GM15510 (cell line): ENCODE results near the gene SLC35D3.

Experiments used
- POLR2A ChIP-seq: IDR thresholded peaks from 3 replicates; pipeline ENCODE4 v1.6.1; 2011; ENCODE audit warnings: borderline replicate concordance; ENCODE audit not compliant: insufficient read length; ENCODE audit errors: extremely low read depth

SLC35D3 gene

DNA sequence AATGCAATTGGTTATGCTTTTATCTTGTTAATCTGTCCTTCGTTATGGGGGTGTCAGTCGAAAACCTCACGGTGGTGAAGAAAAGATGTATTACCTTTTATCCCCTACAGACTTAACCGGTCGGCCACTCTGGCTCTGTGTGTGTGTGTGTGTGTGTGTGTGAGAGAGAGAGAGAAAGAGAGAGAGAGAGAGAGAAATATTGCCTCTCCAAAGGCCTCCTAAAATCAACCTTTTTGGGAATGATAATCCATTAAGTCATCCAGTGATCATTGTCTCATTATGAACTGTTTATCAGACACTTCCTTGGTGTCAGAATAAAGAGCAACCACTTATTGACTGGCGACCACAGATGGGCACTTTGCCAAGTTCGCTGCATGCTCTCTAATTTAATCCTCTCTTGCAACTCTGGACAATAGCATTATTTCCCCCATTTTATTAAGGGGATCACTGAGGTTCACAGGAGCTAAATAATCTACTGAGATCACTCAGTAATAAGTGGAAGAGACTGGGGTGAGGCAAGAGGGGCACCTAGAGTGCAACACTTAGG, 30.7 kb downstream of the SLC35D3 start:
- TF ChIP-seq POLR2A, result no peak

DNA sequence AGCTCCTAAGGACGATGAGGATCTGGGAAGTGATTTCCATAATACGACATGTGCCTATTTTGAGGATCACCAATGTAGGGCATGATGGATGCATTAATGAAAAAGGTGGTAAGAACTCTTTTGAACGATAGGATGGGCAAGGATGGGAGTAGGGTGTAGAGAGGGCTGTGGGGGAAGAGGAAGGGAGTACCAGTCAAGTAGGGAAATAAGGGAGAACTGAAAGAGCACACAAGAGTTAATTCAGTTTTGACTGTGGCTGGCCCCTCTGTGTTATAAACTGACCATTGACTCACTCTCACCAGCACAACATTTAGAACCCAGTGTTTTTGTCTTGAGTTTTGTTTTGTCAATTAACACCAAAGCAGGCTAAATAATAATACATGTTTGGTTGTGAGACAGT, 33.0 kb downstream of the SLC35D3 start:
- no peak for TF ChIP-seq POLR2A

DNA sequence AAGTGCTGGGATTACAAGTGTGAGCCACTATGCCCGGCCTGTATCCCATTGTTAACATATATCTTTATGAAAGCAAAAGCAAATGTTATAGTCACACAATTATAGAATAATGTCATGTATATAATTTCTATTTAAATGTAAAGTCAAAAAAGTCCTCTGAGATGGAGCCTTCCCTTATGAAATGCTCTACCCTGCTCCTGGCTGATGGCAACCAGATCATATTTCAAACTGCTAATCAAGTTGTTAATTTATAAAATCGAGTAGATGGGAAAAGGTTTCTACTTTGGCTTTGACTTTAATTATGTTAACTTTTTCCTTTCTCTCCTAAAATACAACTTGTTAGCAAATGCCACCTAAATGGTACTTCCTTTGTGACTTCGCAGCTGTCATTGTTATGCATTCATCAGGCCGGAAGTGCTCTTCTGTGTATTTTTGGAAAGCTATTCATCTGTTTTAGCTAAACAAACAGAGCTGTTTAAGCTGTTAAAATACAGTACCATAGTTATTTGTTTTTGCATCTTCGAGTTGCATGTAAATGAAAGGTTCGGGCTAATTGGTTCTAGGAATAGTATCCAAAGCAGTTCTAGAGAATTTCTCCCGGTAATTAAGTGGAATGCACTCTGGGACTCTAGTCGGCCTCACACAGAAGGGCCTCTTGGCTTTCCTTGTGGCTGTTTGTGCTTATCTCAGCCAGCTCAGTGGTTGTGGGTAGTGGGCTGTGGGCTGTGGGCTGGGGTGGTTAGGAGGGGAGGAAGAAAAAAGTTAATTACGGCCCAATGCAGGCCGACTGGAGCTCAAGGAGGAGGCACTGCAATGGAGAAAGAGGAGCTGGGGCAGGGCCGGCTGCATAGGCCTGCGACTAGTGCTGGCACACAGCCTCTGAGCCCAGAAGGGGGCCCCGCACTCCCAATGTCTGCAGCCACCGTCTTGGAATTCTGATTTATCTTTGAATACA, 34.8 kb downstream of the SLC35D3 start:
- TF ChIP-seq POLR2A, result no peak

DNA sequence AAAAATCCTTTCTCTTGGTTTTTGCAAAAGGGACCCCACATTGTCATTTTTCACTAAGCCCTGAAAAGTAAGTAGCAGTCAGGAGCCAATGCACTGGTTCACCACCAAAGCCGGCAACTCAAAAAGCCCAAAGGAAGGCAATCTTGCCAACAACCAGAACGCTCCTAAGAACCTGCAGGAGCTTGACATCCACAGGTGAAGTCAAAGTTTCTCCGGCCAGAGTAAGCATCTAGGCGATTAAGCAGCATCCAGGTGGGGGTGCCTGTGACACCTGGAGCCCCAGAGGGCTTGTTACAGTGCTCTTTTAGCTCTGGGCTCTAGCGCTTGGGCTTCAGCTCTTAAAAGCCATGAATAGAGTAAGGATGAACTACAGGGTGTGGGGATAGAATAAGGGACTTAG, 36.1 kb downstream of the SLC35D3 start:
- no peak for TF ChIP-seq POLR2A

DNA sequence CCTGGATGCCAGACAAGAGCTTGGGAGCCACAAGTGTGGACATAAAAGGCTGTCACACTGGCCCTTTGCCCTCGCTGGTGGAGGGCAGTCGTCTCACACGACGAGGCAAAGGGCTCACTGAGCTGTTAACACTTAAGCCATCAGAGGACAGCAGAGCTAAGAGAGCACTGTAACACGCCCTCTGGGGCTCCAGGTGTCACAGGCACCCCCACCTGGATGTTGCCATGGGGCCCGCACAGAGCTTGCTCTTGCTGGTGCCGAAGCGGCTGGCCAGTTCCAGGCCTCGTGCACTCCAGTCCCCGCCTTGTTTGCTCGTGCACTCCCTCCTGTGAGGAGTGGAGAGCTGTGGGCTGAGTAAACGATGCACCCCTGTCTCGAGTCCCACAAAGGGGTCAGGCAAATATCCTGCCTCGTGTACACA, 37.4 kb downstream of the SLC35D3 start:
- TF ChIP-seq POLR2A, result no peak

DNA sequence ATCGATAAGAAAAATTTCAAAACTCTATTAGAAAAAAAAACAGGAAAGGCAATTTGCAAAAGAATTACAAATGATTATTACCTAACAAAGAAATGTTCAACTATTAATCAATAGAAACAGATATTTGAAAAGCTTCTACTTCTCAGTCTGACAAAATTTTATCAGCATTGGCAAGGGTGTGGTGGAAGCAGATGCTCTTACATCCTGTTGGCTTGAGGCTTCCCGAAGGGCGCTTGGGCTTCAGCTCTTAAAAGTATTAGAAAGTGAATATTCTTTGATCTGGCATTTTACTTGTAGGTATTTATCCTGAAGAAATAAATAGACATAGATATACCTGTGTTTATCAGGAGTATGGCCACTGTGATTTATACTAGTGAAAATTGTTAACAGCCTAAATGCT, 38.7 kb downstream of the SLC35D3 start:
- no peak for TF ChIP-seq POLR2A

DNA sequence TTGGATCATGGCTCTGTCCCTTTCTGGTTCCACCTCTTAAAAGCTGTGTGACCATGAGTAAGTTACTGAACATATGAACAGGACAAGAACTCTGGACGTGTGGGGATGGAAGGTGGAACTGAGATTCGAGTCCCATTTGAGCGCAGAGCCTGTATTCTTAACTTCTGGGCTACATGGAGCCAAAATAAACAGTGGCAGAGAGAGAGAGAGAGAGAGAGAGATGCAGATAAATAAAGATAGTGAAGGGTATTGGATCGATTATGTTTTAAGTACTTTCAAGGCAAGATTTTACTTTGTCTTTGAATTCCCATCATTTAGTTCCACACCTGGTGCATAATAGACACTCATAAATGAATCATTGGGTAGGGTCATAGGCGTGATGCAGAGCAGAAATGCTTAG, 39.7 kb downstream of the SLC35D3 start:
- TF ChIP-seq POLR2A, result no peak

DNA sequence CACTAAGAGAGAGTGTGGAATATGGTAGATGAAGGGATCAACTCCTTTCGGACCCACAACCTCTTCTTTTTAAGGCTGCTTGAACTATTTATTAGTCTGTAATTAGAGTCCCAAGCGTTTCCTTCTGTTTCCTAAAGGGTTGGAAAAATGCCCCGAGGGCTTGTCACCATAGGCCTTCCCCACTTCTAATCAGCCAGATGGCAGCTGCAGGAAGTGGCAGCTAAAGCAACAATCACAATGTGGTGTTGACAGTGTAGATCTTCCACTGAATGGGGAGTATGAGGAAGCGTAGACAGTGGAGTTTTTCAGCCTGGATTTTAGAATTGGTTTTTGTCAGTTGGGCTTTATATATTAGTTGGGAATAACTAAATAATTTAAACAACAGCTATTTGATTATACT, 40.6 kb downstream of the SLC35D3 start:
- TF ChIP-seq POLR2A, result no peak

DNA sequence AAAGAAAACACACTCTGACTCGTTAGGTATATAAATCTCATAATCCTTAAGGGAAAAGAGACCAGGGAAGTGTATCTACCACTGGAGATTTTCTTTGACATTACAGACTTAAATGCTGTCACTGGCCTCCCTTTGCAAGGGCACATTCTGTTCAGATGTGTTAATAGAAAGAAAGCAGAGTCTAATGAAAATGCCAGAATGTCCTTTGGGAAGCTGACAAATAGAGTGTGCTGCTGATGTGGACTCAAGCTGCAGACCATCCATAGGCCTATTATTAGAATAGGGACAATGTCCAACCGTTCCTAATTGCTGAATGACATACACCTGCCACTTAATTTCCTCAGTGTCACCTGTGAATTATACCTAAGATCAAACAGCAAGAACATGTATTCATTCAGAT, 41.2 kb downstream of the SLC35D3 start:
- TF ChIP-seq POLR2A, result no peak

DNA sequence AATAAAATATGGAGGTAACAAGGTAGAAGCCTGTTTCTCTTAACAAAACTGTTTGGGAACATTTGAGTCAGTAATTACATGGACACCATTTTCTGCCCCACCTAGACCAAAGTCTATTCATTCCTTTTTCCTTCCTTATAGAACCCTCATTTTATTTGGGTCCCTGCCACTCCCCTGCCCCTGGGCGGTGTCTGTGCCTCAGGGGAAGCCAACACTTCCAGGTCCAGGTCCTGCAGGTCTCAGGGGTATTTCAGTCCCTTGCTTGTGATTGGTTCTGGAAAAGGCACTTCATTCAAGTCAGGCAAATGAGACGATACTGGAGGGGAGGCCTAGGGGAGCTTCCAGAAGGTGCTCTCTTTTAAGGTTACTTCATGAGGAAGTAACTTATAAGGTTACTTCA, 42.3 kb downstream of the SLC35D3 start:
- no peak for TF ChIP-seq POLR2A

DNA sequence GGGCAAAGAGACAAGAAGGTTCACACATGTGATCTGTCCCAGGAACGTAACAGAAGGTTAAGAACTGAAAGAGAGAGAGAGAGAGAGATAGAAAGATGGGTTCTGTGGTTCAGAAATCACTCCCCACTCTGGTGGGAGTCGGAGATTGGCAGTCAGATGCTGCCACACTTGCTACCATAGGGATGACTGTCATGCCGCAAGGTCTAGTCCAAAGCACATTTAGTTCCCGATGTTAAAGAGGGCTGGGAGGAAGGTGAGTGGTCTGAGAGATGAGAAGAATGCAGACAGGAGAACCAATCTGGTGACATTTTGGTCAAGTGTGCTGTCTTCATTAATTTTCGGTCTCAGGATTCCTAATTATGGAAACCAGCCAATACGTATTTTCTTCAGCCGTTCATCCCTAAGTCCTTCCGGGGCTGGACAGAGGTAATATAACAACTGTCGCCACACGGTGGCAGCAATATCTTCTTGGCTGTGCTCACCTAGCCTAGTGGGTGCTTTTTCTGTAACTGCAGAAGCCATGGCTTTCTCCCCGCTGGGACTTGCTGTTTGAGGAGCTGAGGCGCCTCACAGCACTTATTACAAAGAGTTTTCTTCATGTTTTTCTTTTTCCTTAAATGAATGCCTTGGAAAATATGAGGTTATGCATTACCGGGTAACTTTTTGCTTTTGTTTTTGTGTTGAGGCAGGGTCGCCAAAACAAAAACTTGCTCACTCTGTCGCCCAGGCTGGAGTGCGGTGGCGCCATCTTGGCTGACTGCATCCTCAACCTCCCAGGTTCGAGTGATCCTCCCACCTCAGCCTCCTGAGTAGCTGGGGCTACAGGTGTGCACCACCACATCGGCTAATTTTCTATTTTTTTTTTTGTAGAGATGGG, 46.0 kb downstream of the SLC35D3 start:
- TF ChIP-seq POLR2A, result no peak

DNA sequence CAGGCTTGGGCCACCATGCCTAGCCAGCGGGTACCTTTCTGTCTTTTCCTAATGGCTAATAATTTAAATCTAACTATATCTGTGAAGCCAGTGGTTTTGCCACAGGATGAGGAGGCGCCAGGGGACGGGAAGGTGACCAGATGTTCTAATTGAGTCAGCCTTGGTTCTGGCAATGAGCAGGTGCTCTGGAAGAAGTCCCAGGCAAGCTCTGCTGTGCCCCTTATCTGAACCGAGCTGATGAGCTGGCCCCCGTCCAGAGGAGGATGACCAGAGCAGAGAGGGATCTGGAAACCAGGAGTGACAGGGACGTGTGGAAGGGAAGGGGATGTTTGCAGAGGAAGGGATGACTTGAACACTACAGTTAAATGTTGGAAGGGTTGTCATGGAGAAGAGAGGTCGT, 46.7 kb downstream of the SLC35D3 start:
- no peak for TF ChIP-seq POLR2A

DNA sequence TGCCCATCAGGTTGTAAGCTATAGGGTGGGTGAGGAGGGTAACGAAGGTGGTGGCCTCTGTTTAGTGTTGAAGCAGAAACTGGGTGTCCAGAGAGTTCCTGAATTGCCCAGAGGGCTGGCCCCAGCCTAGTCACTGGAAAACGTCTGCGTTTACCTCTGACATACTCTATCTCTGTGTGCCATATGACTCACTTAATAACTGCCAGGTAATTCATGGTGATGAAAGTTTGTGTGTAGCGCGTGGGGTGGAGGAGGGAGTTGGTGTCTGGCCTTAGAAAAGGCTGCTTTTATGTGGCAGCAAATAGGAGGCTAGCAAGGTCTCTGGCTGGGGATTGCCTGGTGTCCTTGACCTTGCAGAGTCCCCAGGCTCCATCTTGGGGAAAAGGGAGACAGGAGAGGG, 47.3 kb downstream of the SLC35D3 start:
- TF ChIP-seq POLR2A, result no peak

DNA sequence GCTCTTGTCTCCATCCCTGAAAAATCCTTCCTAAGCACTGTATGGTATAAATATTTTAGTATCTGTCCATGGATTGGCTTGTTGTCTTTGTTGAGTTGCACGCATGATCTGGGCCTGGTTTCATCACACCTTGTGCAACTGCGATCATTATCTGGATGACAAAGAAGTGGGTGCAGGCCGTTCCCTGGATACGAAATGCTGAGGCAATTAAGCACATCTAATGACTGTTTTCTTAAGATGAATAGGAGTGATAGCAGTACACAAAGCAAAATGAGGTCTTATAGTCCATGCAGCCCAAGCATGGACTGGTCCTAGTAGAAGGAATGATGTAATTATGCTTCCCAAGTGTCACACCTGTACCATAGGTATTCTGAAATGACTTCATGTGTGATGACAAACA, 47.8 kb downstream of the SLC35D3 start:
- no peak for TF ChIP-seq POLR2A

DNA sequence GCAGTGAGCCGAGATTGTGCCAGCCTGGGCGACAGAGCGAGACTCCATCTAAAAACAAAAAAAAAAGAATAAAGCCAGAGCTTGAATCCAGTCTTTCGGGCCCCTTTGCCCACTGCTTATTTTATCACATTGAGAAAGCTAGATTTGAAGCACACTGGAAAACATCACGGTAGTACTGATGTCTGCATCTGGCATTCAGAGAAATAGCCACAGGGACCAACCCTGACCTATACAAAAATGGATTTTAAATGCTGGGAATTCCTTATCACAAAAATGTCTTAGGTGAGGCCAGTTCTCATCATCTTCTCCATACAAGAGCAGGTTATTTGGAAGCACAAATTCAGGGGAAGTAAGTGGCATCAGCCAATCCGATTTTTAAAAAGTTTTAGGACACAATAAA, 49.5 kb downstream of the SLC35D3 start:
- TF ChIP-seq POLR2A, result no peak
